ENCODE measurements around the gene TWIST2. TPM values are rescaled to one million over a fixed set of nuclear protein-coding genes. Genes with fewer than 3 reads are reported as not detected.

The TWIST2 gene
- total RNA-seq, 2 experiments from 2014 or later = not detected

DNA sequence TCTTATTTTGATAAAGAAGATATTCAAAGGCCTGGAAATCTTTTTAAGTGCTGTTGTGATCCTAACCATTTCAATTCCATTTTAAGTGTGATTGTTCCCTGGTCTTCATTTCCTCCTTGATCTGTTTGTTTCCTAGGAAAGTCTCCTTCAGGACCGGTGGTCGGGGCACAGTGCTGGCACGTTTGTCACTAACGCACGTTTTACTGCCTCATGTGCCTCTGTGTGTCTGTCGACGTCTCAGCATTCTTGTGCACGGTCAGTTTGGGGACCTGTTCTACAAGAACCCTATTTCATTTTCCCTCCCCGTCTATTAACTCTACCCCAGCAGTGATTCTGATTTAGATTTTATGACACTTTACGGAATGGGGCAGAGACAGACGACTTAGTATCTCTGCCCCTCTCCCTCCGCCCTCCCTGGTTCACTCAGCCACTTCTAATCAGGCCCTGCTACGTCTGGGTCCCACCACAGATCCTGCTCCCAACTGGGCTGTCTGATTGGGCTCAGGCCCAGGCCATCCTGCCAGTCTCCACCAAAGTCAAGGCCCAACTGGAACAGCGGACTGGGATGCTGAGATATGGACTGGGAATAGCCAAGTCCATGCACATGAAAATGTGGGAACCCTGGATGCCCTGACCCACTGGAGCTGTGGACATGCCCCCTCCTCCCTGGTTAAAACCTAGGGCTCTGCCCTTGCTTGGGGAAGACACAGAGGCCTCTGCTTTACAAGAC lies 95.6 kb downstream of the TWIST2 start:
- H3K4me1 ChIP-seq (ENCODE audit: insufficient read depth, low read length) = peaks cover 7% of the 10 kb centered on the region
- Mint-ChIP-seq H3K9me3 (no peaks in the 10 kb centered on the region), H3K4me1 (ENCODE audit: low read depth) (peaks cover 9% of the 10 kb centered on the region), H3K4me3 (no peak overlapping the region), H3K27ac (no peak overlapping the region), H3K36me3 (ENCODE audit: low read depth) (no peaks in the 10 kb centered on the region), H3K27me3 (peaks cover 4% of the 10 kb centered on the region)
- TF ChIP-seq CTCF (IDR thresholded peaks at IDR 0.05) = no peak
- no peak overlapping the region for H3K27ac ChIP-seq (ENCODE audit: low read depth in 1 of 2, low read length in 2 of 2)
- no peaks in the 10 kb centered on the region for H3K36me3 ChIP-seq (ENCODE audit: insufficient read depth, low read length)
- ChIA-PET POLR2A (no interaction called here), CTCF (no interaction called here)
- H3K27me3 ChIP-seq (ENCODE audit: control insufficient read depth in 1 of 2, insufficient read depth in 2 of 2, low read length in 2 of 2) = peaks cover 0 to 2% of the 10 kb centered on the region in 2 experiments
- intact Hi-C loops (cut with DNase I, micrococcal nuclease) = no loop called here
- H3K4me3 ChIP-seq (ENCODE audit: low read length) = no peak overlapping the region
- ATAC-seq (ENCODE audit: poor library complexity) (no peak), DNase-seq (no peak)
- peaks cover 0 to 13% of the 10 kb centered on the region in 2 experiments for H3K9me3 ChIP-seq (ENCODE audit: control insufficient read depth in 1 of 2, insufficient read depth in 1 of 2, low read length in 2 of 2)

GRCh38 chr2:238945433-238946150 lies 97.7 kb downstream of the TWIST2 start:
- CTCF ChIA-PET = no interaction called here
- H3K4me1 ChIP-seq (ENCODE audit: insufficient read depth, low read length) = peaks cover 8% of the 10 kb centered on the region
- peak in 1 of 14 experiments; percentile 7 for DNase-seq
- peaks cover 11% of the 10 kb centered on the region for H3K4me1 Mint-ChIP-seq (ENCODE audit: low read depth)
- ATAC-seq (ENCODE audit: poor library complexity) = no peak
- H3K4me3 Mint-ChIP-seq = no peak overlapping the region
- no peak for TF ChIP-seq CTCF (IDR thresholded peaks at IDR 0.05)
- H3K27ac ChIP-seq (ENCODE audit: low read depth in 1 of 2, low read length in 2 of 2) = no peak overlapping the region
- no peaks in the 10 kb centered on the region for H3K36me3 ChIP-seq (ENCODE audit: insufficient read depth, low read length)
- POLR2A ChIA-PET = no interaction called here
- peaks cover 0 to 9% of the 10 kb centered on the region in 2 experiments for H3K9me3 ChIP-seq (ENCODE audit: control insufficient read depth in 1 of 2, insufficient read depth in 1 of 2, low read length in 2 of 2)
- H3K9me3 Mint-ChIP-seq = no peaks in the 10 kb centered on the region
- H3K4me3 ChIP-seq (ENCODE audit: low read length) = no peak overlapping the region
- no peak overlapping the region for H3K27ac Mint-ChIP-seq
- peaks cover 6% of the 10 kb centered on the region for H3K27me3 Mint-ChIP-seq
- intact Hi-C loops (cut with DNase I, micrococcal nuclease) = no loop called here
- H3K36me3 Mint-ChIP-seq (ENCODE audit: low read depth) = no peaks in the 10 kb centered on the region
- H3K27me3 ChIP-seq (ENCODE audit: control insufficient read depth in 1 of 2, insufficient read depth in 2 of 2, low read length in 2 of 2) = peaks cover 0 to 1% of the 10 kb centered on the region in 2 experiments

GRCh38 chr2:238946318-238947242 lies 98.7 kb downstream of the TWIST2 start:
- H3K4me3 Mint-ChIP-seq = no peak overlapping the region
- Histone ChIP-seq H3K4me1 (ENCODE audit: insufficient read depth, low read length) (peaks cover 8% of the 10 kb centered on the region), H3K9me3 (ENCODE audit: control insufficient read depth in 1 of 2, insufficient read depth in 1 of 2, low read length in 2 of 2) (peaks cover 0 to 9% of the 10 kb centered on the region in 2 experiments), H3K4me3 (ENCODE audit: low read length) (no peak overlapping the region), H3K36me3 (ENCODE audit: insufficient read depth, low read length) (no peaks in the 10 kb centered on the region), H3K27ac (ENCODE audit: low read depth in 1 of 2, low read length in 2 of 2) (no peak overlapping the region), H3K27me3 (ENCODE audit: control insufficient read depth in 1 of 2, insufficient read depth in 2 of 2, low read length in 2 of 2) (no peaks in the 10 kb centered on the region)
- no peak for TF ChIP-seq CTCF (IDR thresholded peaks at IDR 0.05)
- ChIA-PET POLR2A (no interaction called here), CTCF (no interaction called here)
- H3K4me1 Mint-ChIP-seq (ENCODE audit: low read depth) = peaks cover 11% of the 10 kb centered on the region
- intact Hi-C loops (cut with DNase I, micrococcal nuclease) = no loop called here
- ATAC-seq (ENCODE audit: poor library complexity) = no peak
- peaks cover 6% of the 10 kb centered on the region for H3K27me3 Mint-ChIP-seq
- H3K27ac Mint-ChIP-seq = no peak overlapping the region
- peak in 1 of 14 experiments; percentile 4 for DNase-seq
- H3K36me3 Mint-ChIP-seq (ENCODE audit: low read depth) = no peaks in the 10 kb centered on the region
- H3K9me3 Mint-ChIP-seq = no peaks in the 10 kb centered on the region
